Hair follicle dermal papilla cell (primary cell): ENCODE results near the gene CTRL. TPM values are rescaled to one million over a fixed set of nuclear protein-coding genes. Genes with fewer than 3 reads are reported as not detected.

Experiments
- small RNA-seq: library from RNA; depleted of rRNA; stranded (forward); fragments of <200 nt; gene quantifications from one replicate; pipeline ENCODE3, GENCODE V24; 2012
- total RNA-seq: library from RNA; depleted of rRNA; stranded (reverse); fragments of >200 nt; gene quantifications from 2 replicates; pipeline ENCODE4 v1.2.3, GENCODE V29; 2012

Gene CTRL
- total RNA-seq, result 1.1 and 1.3 TPM in 2 replicates

GRCh38 chr16:67931712-67932461, at the start of gene CTRL:
Gene CTRL, minus strand, starts transcription at chr16:67931862. Its CDS starts 10 bp downstream, at chr16:67931852.

GRCh38 chr16:67979955-67980678, 48.5 kb upstream of the CTRL start, which contains the start of gene DPEP3:
Gene DPEP3, minus strand, starts transcription at chr16:67980499. Its CDS starts 119 bp downstream, at chr16:67980380.

GRCh38 chr16:67968400-67969253, 37.0 kb upstream of the CTRL start, which contains the start of gene SLC12A4:
Gene SLC12A4, minus strand, starts transcription at chr16:67968637. Its CDS starts 84 bp downstream, at chr16:67968553.

GRCh38 chr16:67943619-67944504, 12.2 kb upstream of the CTRL start, which contains the start of gene LCAT:
Gene LCAT, minus strand, starts transcription at chr16:67944120. Its CDS starts 19 bp downstream, at chr16:67944101.

GRCh38 chr16:67936124-67936879, 4.6 kb upstream of the CTRL start, which contains the start of gene PSMB10:
Gene PSMB10, minus strand, starts transcription at chr16:67936850. Its CDS starts 101 bp downstream, at chr16:67936749.

DNA sequence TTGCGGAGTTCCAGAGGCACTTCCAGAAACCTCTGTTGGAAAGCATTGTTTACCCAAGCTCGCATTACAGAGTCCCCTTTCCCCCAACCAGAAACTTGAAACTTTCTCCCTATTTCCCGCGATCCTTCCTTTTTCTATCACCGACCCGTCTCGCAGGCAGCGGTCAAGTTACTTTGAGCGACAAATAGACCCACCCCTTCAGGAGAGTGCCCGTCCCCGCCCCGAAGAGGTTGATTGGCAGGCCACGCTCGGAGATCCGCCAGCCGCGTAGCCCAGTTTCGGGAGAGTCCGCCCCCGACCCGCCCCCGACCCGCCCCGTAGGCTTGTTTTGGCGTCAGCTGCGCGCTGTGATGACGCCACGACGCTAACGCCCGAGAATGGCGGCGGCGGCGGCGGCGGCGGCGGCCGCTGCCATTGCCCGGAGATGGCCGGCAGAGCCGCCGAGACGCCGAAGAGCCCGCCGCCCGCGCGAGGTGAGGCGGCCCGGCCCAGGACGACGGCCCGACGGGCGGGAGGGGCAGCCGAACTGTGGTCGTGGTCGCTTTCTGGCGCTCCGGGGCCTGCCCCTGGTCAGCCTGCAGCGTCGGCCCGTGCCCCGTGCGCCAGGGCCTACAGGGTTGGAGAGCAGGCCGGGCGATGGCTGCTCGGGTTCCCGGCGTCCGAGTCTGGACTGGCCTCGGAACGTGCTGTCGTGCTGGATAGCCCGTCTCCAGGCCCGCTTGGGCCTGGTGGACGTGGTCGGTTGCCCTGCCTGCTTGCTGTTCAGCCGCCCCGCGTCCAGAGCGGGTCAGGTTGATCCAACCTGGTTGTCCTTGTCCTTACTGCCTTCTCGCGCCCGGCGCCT, 38.5 kb downstream of the CTRL start, which contains the start of gene PSKH1:
TSS of gene PSKH1 (plus strand) at position 356 of the 844 bp plus-strand sequence. CDS start 15,496 bp downstream, outside the sequence.

GRCh38 chr16:67884684-67885083, 47.0 kb downstream of the CTRL start, which contains the start of gene NRN1L:
Gene NRN1L, plus strand, starts transcription at chr16:67884885. Its CDS starts 19 bp downstream, at chr16:67884904.

Small RNAs within 50 kb of the gene (small RNA-seq; reads per million reads assigned to genes)
- not detected for gene NRN1L

Other genes with a start within 250 kb of the CTRL start
- gene GFOD2, start 212.5 kb downstream of the CTRL start, total RNA-seq, result 19.0 and 19.8 TPM in 2 replicates
- 7.2 and 7.5 TPM in 2 replicates for gene RANBP10, start 125.3 kb downstream of the CTRL start, total RNA-seq
- 0.49 and 1.3 TPM in 2 replicates for gene TSNAXIP1, start 125.0 kb downstream of the CTRL start, total RNA-seq
- 30.0 and 34.6 TPM in 2 replicates for gene THAP11, start 89.5 kb downstream of the CTRL start, total RNA-seq
- 111 and 129 TPM in 2 replicates for gene NUTF2, start 84.9 kb downstream of the CTRL start, total RNA-seq
- gene CENPT, start 84.2 kb downstream of the CTRL start, total RNA-seq, result 35.6 and 36.8 TPM in 2 replicates
- 53.2 and 64.1 TPM in 2 replicates for gene EDC4, start 58.8 kb downstream of the CTRL start, total RNA-seq
- not detected in 2 replicates for gene NRN1L, start 47.0 kb downstream of the CTRL start, total RNA-seq
- gene PSKH1, start 38.6 kb downstream of the CTRL start, total RNA-seq, result 14.5 and 16.4 TPM in 2 replicates
- gene PSMB10, start 5.0 kb upstream of the CTRL start, total RNA-seq, result 63.9 and 73.6 TPM in 2 replicates
- gene LCAT, start 12.3 kb upstream of the CTRL start, total RNA-seq, result 9.6 and 11.2 TPM in 2 replicates
- gene SLC12A4, start 36.8 kb upstream of the CTRL start, total RNA-seq, result 82.1 and 92.5 TPM in 2 replicates
- gene DPEP3, start 48.6 kb upstream of the CTRL start, total RNA-seq, result not detected in 2 replicates
- gene DPEP2, start 67.6 kb upstream of the CTRL start, total RNA-seq, result not detected in 2 replicates
- not detected in 2 replicates for gene DPEP2NB, start 84.0 kb upstream of the CTRL start, total RNA-seq
- 11.8 and 12.4 TPM in 2 replicates for gene DDX28, start 91.4 kb upstream of the CTRL start, total RNA-seq
- 15.3 and 15.7 TPM in 2 replicates for gene DUS2, start 91.4 kb upstream of the CTRL start, total RNA-seq
- gene NFATC3, start 153.5 kb upstream of the CTRL start, total RNA-seq, result 33.8 and 40.6 TPM in 2 replicates